ENCODE results near the gene LDLRAD4. TPM values are rescaled to one million over a fixed set of nuclear protein-coding genes. Genes with fewer than 3 reads are reported as not detected.

Gene LDLRAD4
- total RNA-seq, 1 donor from 2014 or later, result 20.4 TPM

DNA sequence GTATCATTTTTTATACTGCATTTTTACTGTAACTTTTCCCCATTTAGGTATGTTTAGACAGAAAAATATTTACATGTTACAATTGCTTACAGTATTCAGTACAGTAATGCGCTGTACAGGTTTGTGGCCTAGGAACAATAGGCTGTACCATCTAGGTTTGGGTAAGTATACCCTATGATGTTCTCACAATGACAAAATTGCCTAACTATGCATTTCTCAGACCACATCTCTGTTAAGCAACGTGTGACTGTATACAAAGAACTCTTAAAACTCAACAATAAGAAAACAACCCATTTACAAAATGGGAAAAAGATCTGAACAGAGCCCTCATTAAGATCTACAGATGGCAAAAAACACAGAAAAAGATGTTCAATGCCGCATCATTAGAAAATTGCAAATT, 478.4 kb downstream of the LDLRAD4 start:
- Mint-ChIP-seq H3K9me3 (ENCODE audit: unreplicated experiment) (peaks cover 20% of the 10 kb centered on the region), H3K27ac (ENCODE audit: unreplicated experiment) (no peak overlapping the region), H3K36me3 (ENCODE audit: unreplicated experiment) (peaks cover 4% of the 10 kb centered on the region), H3K4me3 (ENCODE audit: unreplicated experiment) (no peak overlapping the region), H3K27me3 (ENCODE audit: unreplicated experiment) (no peaks in the 10 kb centered on the region), H3K4me1 (ENCODE audit: unreplicated experiment) (no peaks in the 10 kb centered on the region)
- TF ChIP-seq, protein P1, sequence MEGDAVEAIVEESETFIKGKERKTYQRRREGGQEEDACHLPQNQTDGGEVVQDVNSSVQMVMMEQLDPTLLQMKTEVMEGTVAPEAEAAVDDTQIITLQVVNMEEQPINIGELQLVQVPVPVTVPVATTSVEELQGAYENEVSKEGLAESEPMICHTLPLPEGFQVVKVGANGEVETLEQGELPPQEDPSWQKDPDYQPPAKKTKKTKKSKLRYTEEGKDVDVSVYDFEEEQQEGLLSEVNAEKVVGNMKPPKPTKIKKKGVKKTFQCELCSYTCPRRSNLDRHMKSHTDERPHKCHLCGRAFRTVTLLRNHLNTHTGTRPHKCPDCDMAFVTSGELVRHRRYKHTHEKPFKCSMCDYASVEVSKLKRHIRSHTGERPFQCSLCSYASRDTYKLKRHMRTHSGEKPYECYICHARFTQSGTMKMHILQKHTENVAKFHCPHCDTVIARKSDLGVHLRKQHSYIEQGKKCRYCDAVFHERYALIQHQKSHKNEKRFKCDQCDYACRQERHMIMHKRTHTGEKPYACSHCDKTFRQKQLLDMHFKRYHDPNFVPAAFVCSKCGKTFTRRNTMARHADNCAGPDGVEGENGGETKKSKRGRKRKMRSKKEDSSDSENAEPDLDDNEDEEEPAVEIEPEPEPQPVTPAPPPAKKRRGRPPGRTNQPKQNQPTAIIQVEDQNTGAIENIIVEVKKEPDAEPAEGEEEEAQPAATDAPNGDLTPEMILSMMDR (IDR thresholded peaks at IDR 0.05), result no peak
- DNase-seq (ENCODE audit: extremely low spot score, unreplicated experiment), result no peak

DNA sequence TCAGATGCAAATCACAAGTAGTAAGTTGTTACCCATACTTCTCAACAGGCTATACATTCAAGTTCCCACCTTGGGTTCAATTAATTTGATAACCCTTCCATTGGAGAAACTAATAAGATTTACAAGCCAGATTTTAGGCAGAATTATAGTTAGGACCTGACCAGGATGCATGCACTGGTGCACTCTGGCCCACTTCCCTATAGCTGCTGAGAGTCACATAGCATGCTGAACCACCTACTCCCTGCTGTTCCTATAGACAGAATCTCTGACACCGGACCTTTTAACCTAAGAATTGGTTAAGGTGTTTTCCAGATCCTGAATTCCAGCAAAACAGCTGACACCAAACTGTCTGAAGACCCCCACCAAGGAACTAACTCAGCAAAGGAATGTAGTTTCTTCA, 481.6 kb downstream of the LDLRAD4 start:
- no peak overlapping the region for H3K27ac Mint-ChIP-seq (ENCODE audit: unreplicated experiment)
- TF ChIP-seq, protein P1 (IDR thresholded peaks at IDR 0.05), result no peak
- no peaks in the 10 kb centered on the region for H3K4me1 Mint-ChIP-seq (ENCODE audit: unreplicated experiment)
- H3K4me3 Mint-ChIP-seq (ENCODE audit: unreplicated experiment), result no peak overlapping the region
- peaks cover 24% of the 10 kb centered on the region for H3K9me3 Mint-ChIP-seq (ENCODE audit: unreplicated experiment)
- peaks cover 9% of the 10 kb centered on the region for H3K36me3 Mint-ChIP-seq (ENCODE audit: unreplicated experiment)
- DNase-seq (ENCODE audit: extremely low spot score, unreplicated experiment), result no peak
- no peaks in the 10 kb centered on the region for H3K27me3 Mint-ChIP-seq (ENCODE audit: unreplicated experiment)

Small RNA genes within 50 kb of the gene (microRNA-seq; reads per million reads assigned to microRNA genes)
- gene MIR4526 (ENCODE audit: unreplicated experiment), result not detected
- gene MIR5190 (ENCODE audit: unreplicated experiment), result not detected

Other genes with a start within 250 kb of the LDLRAD4 start
- 20.4 and 22.9 TPM in 2 replicates for gene CEP192, start 227.4 kb upstream of the LDLRAD4 start, total RNA-seq